Right lobe of liver (tissue), 6 donors: ENCODE results near the gene SH3RF2. TPM values are rescaled to one million over a fixed set of nuclear protein-coding genes. Genes with fewer than 3 reads are reported as not detected.
A peak's percentile ranks its signal among the peaks of the same experiment; 100 is the strongest.

ENCODE experiments used
- ATAC-seq, 4 donors: fragments of 200-7000 bp; cut with Tn5 transposase; one replicate each; pipeline ENCODE4 v1.9.1; 2020; ENCODE audit warnings: mild to moderate bottlenecking in 4 of 4, moderate library complexity in 4 of 4
- DNase-seq, 3 donors: peaks; one replicate each; pipeline ENCODE4 v3.0.0-alpha.2; 2020
- H3K27ac ChIP-seq, 3 donors: fragments of 200-600 bp; one replicate each; pipeline ENCODE4 v1.8.0; 2022
- H3K27me3 ChIP-seq, 2 donors: fragments of 200-600 bp; one replicate each; pipeline ENCODE4 v1.8.0; 2022
- H3K36me3 ChIP-seq, 4 donors: fragments of 200-600 bp; sonication (generic) in 1 of 4; one replicate each; pipeline versions ENCODE4 v1.5.1 to v1.8.0; 2017 to 2022; ENCODE audit warnings: control low read depth in 1 of 4
- H3K4me1 ChIP-seq, 4 donors: fragments of 200-600 bp; sonication (generic) in 1 of 4; one replicate each; pipeline versions ENCODE4 v1.5.1 to v1.8.0; 2017 to 2022; ENCODE audit warnings: control low read depth in 1 of 4
- H3K4me3 ChIP-seq, 3 donors: fragments of 200-600 bp; one replicate each; pipeline ENCODE4 v1.8.0; 2022
- H3K9me3 ChIP-seq, 4 donors: fragments of 200-600 bp; sonication (generic) in 1 of 4; one replicate each; pipeline versions ENCODE4 v1.5.1 to v1.8.0; 2017 to 2022; ENCODE audit warnings: control low read depth in 1 of 4
- CTCF ChIP-seq, 4 donors: fragments of 200-600 bp in 3 of 4; fragments of 450-650 bp in 1 of 4; IDR thresholded peaks; one replicate each; pipeline versions ENCODE4 v1.5.1 to v1.8.0; 2016 to 2022; ENCODE audit warnings: antibody characterized with exemption in 4 of 4, mild to moderate bottlenecking in 2 of 4
- POLR2A ChIP-seq: fragments of 450-650 bp; IDR thresholded peaks from one replicate; pipeline ENCODE4 v1.6.1; 2017; ENCODE audit warnings: antibody characterized with exemption, mild to moderate bottlenecking
- WGBS: methylation state at CpG from one replicate; pipeline ENCODE4 v1.1.6; 2018; ENCODE audit warnings: low coverage, low lambda C conversion rate; ENCODE audit not compliant: insufficient coverage; ENCODE audit errors: missing lambda C conversion rate; 5-methylcytosine and 5-hydroxymethylcytosine counted together
- intact Hi-C, 2 donors: fragments of 100-400 bp; cut with DNase I; formaldehyde crosslinking; loops; one replicate each; pipeline versions ENCODE4 v1.11.2 to v1.14.1; 2022
- total RNA-seq, 6 experiments: library from RNA; depleted of rRNA in 2 of 6; stranded (reverse); fragments of >200 nt in 2 of 6; fragmentation: NEBNext Ultra II Directional in 3 of 6; extraction: Animal tissue kit (Norgen Biotek cat#: 25700) in 3 of 6; gene quantifications; one replicate each; pipeline versions ENCODE4 v1.1.0 to v1.2.4, GENCODE V29; 2016 to 2023
- donor health status: DM: no; HTN: yes; CAD: no.
- donor health status: DM: no; HTN: no; CAD: no.
- donor health status: DM: no; HTN: no; CAD: no.
- donor health status: DM: no; HTN: yes; CAD: no.
- donor health status: DM: no; HTN: yes; CAD: no.

SH3RF2 gene
- total RNA-seq, 6 experiments from 2014 or later = 2.7 to 20.6 (median 5.8) TPM

DNA sequence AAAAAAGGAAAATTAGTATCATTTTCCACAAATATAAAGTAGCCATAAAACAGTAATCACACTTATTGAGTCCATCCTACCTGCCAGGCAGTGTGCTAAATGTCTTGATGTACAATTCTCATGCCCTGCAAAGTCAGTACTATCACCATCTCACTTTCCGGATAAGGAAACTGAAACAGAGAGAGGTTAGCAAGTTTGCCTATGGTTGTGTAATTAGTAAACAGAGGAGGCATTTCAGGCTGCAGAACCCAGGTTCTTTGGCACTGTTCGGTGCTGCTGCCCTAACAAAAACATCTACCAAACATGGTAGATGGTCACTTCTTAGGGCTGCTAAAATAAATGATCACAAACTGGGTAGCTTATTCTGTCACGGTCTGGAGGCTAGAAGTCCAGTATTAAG lies 146.4 kb downstream of the SH3RF2 start:
- H3K27me3 ChIP-seq = no peaks in the 10 kb centered on the region
- DNase-seq = no peak
- TF ChIP-seq CTCF (IDR thresholded peaks at IDR 0.05) = no peak
- no peak for TF ChIP-seq POLR2A
- H3K27ac ChIP-seq = no peak overlapping the region
- H3K4me3 ChIP-seq = no peak overlapping the region
- intact Hi-C loops = no loop called here
- 43% methylated on average over 3 of the region's 3 CpGs for WGBS
- no peaks in the 10 kb centered on the region for H3K9me3 ChIP-seq
- H3K36me3 ChIP-seq = no peaks in the 10 kb centered on the region
- peak; percentile 63 to 86 (median 82) for ATAC-seq
- H3K4me1 ChIP-seq = peaks cover 0 to 8% (median 0%) of the 10 kb centered on the region in 4 donors

DNA sequence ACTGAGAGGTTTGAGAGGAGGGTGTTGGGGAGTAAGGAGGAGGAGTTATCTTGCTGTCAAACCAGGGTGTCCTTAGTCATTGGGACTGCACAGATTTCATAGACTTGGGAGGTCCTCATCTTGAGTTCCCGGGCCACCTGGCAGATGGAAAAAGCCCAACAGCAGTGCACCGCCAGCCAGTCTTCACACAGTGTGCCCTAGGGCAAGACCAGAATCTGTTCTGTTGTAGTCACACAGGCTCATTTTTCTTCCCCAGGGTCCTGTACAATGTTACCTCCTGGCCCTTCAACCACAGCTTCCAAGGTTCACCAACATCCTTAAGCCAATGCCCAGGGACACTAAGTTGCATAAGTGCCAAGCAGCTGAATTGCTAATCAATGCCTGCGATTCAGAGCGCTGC lies 148.0 kb downstream of the SH3RF2 start:
- intact Hi-C loops = no loop called here

GRCh38 chr5:146088098-146088497 lies 151.7 kb downstream of the SH3RF2 start:
- no peaks in the 10 kb centered on the region for H3K27me3 ChIP-seq
- WGBS = 91% methylated on average over 1 of the region's 3 CpGs
- no peak for ATAC-seq
- no peaks in the 10 kb centered on the region for H3K9me3 ChIP-seq
- TF ChIP-seq CTCF (IDR thresholded peaks at IDR 0.05) (no peak), POLR2A (no peak)
- no peak overlapping the region for H3K27ac ChIP-seq
- H3K4me1 ChIP-seq = no peaks in the 10 kb centered on the region
- DNase-seq = no peak
- no peaks in the 10 kb centered on the region for H3K36me3 ChIP-seq
- intact Hi-C loops = no loop called here
- H3K4me3 ChIP-seq = no peak overlapping the region

More for the DNA sequence above, 148.0 kb downstream of the SH3RF2 start:
- H3K36me3 ChIP-seq = no peaks in the 10 kb centered on the region
- H3K9me3 ChIP-seq = no peaks in the 10 kb centered on the region
- H3K27ac ChIP-seq = no peak overlapping the region
- TF ChIP-seq POLR2A = no peak
- TF ChIP-seq CTCF (IDR thresholded peaks at IDR 0.05) = no peak
- peaks cover 0 to 8% (median 0%) of the 10 kb centered on the region in 4 donors for H3K4me1 ChIP-seq
- ATAC-seq = no peak
- H3K4me3 ChIP-seq = no peak overlapping the region
- no peaks in the 10 kb centered on the region for H3K27me3 ChIP-seq
- no peak for DNase-seq
- 61% methylated on average over 2 of the region's 4 CpGs for WGBS

DNA sequence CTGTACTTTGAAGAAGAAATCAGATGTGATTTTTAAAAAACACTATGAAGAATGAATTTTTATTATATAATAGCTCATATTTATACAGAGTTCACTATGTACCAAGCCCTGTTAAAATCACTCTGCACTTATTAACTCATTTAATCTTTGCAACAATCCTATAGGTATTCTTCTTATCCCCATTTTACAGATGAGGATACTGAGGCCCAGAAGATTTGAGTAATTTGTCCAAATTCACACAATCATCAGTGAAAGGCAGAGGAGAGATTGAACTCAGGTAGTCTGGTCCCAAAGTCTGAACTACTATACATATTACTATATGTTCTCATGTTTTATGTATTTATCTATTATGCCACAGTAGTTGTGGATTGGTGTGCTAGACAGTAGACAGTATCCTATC lies 152.9 kb downstream of the SH3RF2 start:
- no peak for TF ChIP-seq CTCF (IDR thresholded peaks at IDR 0.05)
- TF ChIP-seq POLR2A = no peak
- H3K36me3 ChIP-seq = no peaks in the 10 kb centered on the region
- H3K27me3 ChIP-seq = no peaks in the 10 kb centered on the region
- no peaks in the 10 kb centered on the region for H3K4me1 ChIP-seq
- DNase-seq (no peak), ATAC-seq (no peak)
- no peak overlapping the region for H3K27ac ChIP-seq
- no peaks in the 10 kb centered on the region for H3K9me3 ChIP-seq
- intact Hi-C loops = no loop called here
- no peak overlapping the region for H3K4me3 ChIP-seq

DNA sequence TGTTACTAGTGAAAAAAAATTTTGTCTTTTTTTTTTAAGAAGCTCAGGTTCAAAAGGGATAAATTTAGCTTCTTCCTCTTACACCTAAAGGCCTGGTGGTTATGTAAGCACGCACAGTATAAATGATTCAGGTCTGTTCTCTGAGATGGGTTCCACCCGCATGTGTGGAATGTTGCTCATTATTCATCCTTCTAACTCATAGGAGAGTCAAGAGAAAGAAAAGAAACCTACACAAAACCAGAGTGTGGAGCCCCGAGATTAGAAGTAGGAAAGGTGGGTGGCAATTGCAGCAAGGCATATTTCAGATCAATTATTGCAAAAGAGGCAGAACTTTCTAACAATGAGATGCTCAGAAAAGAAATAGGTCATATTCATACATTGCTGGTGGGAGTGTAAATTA lies 155.5 kb downstream of the SH3RF2 start:
- no peak overlapping the region for H3K27ac ChIP-seq
- no peaks in the 10 kb centered on the region for H3K36me3 ChIP-seq
- no peak overlapping the region for H3K4me3 ChIP-seq
- ATAC-seq = no peak
- DNase-seq = no peak
- no peaks in the 10 kb centered on the region for H3K4me1 ChIP-seq
- no peaks in the 10 kb centered on the region for H3K27me3 ChIP-seq
- TF ChIP-seq POLR2A (no peak), CTCF (IDR thresholded peaks at IDR 0.05) (no peak)
- WGBS = 96% methylated on average over 3 of the region's 3 CpGs
- H3K9me3 ChIP-seq = no peaks in the 10 kb centered on the region
- intact Hi-C loops = no loop called here
